Smooth muscle cell (in vitro differentiated cells): ENCODE results near the gene DCP1B. TPM values are rescaled to one million over a fixed set of nuclear protein-coding genes. Genes with fewer than 3 reads are reported as not detected.
"Not testable (repeated sequence)": the region's sequence is repeated elsewhere in the genome, so short reads cannot be mapped to it uniquely, and the experiment has no call there.

Experiments used
- DNase-seq: peaks from one replicate; lab custom pipeline; 2025; ENCODE audit not compliant: unreplicated experiment; lab: John Stamatoyannopoulos, UW
- H2AFZ ChIP-seq: fragments of 200-600 bp; sonication (generic); 2 replicates; pipeline ENCODE4 v1.6.0; 2016; ENCODE audit warnings: antibody characterized with exemption, low read depth, mild to moderate bottlenecking
- H3F3A ChIP-seq: fragments of 200-600 bp; sonication (generic); 2 replicates; pipeline ENCODE4 v1.6.0; 2017; ENCODE audit warnings: antibody characterized with exemption, low read depth
- H3K27ac ChIP-seq: fragments of 200-600 bp; sonication (generic); 2 replicates; pipeline ENCODE4 v1.5.1; 2016; ENCODE audit warnings: low read depth, mild to moderate bottlenecking
- H3K27me3 ChIP-seq: fragments of 200-600 bp; sonication (generic); 2 replicates; pipeline ENCODE4 v1.6.1; 2016; ENCODE audit warnings: low read depth, mild to moderate bottlenecking
- H3K36me3 ChIP-seq: fragments of 200-600 bp; sonication (generic); 2 replicates; pipeline ENCODE4 v1.5.1; 2016; ENCODE audit warnings: low read depth
- H3K4me1 ChIP-seq: fragments of 200-600 bp; sonication (generic); 2 replicates; pipeline ENCODE4 v1.5.1; 2016; ENCODE audit warnings: low read depth
- H3K4me2 ChIP-seq: fragments of 200-600 bp; sonication (generic); 2 replicates; pipeline ENCODE4 v1.6.0; 2016; ENCODE audit warnings: mild to moderate bottlenecking
- H3K4me3 ChIP-seq: fragments of 200-600 bp; sonication (generic); 2 replicates; pipeline ENCODE4 v1.5.1; 2016; ENCODE audit warnings: mild to moderate bottlenecking
- H3K79me2 ChIP-seq: fragments of 200-600 bp; sonication (generic); 2 replicates; pipeline ENCODE4 v1.6.0; 2016; ENCODE audit warnings: low read depth, mild to moderate bottlenecking
- H3K9ac ChIP-seq: fragments of 200-600 bp; sonication (generic); 2 replicates; pipeline ENCODE4 v1.6.0; 2016; ENCODE audit warnings: low read depth
- H3K9me3 ChIP-seq: fragments of 200-600 bp; sonication (generic); replicated peaks from 2 replicates; pipeline ENCODE4 v1.5.1; 2016; ENCODE audit warnings: low read depth
- H4K20me1 ChIP-seq: fragments of 200-600 bp; sonication (generic); 2 replicates; pipeline ENCODE4 v1.6.0; 2016; ENCODE audit warnings: low read depth
- CTCF ChIP-seq: fragments of 200-600 bp; sonication (generic); IDR thresholded peaks from 2 replicates; pipeline ENCODE4 v1.5.1; 2017; ENCODE audit warnings: borderline replicate concordance, mild to moderate bottlenecking, antibody characterized with exemption; ENCODE audit not compliant: insufficient read depth, poor library complexity, severe bottlenecking
- WGBS: methylation state at CpG from one replicate; pipeline ENCODE4 v1.1.7; 2016; ENCODE audit warnings: low lambda C conversion rate; 5-methylcytosine and 5-hydroxymethylcytosine counted together
- polyA plus RNA-seq: library from polyadenylated mRNA; unstranded; fragments of >200 nt; fragmentation: Nextera tagmentation; extraction: Ambion mirVana; gene quantifications from 2 replicates; pipeline ENCODE4 v1.2.1, GENCODE V29; 2016
- total RNA-seq: library from RNA; depleted of rRNA; stranded (reverse); fragments of >200 nt; gene quantifications from 2 replicates; pipeline ENCODE4 v1.2.3, GENCODE V29; 2014

DCP1B gene
- total and polyA plus RNA-seq, 2 experiments from 2014 or later: 34.9 to 38.1 TPM

- TF ChIP-seq CTCF: no peak
- H3K9me3 ChIP-seq: no peaks in the 10 kb centered on the region
- no peak for DNase-seq
- no peaks in the 10 kb centered on the region for H3K4me1 ChIP-seq
- no peak overlapping the region for H3K27ac ChIP-seq
- peaks cover 3% of the 10 kb centered on the region for H3K79me2 ChIP-seq
- H3F3A ChIP-seq: peaks cover 19% of the 10 kb centered on the region
- H4K20me1 ChIP-seq: peaks cover 34% of the 10 kb centered on the region
- no peak overlapping the region for H2AFZ ChIP-seq
- WGBS: 97% methylated on average over 11 of the region's 11 CpGs
- H3K4me2 ChIP-seq: no peak overlapping the region
- no peak overlapping the region for H3K9ac ChIP-seq
- H3K4me3 ChIP-seq: no peak overlapping the region
- peaks cover 12% of the 10 kb centered on the region for H3K36me3 ChIP-seq
- no peaks in the 10 kb centered on the region for H3K27me3 ChIP-seq
Observed at GRCh38 chr12:1948883-1949282, 55.4 kb downstream of the DCP1B start.

- DNase-seq: no peak
- H3K79me2 ChIP-seq: peaks cover 3% of the 10 kb centered on the region
- 12% methylated on average over 1 of the region's 1 CpG for WGBS
- peak overlapping the region; percentile 84 for H3K27ac ChIP-seq
- no peak for TF ChIP-seq CTCF
- no peaks in the 10 kb centered on the region for H3K4me1 ChIP-seq
- no peak overlapping the region for H3K9ac ChIP-seq
- H2AFZ ChIP-seq: no peak overlapping the region
- H3K36me3 ChIP-seq: peaks cover 4% of the 10 kb centered on the region
- peaks cover 49% of the 10 kb centered on the region for H4K20me1 ChIP-seq
- no peak overlapping the region for H3K4me3 ChIP-seq
- peaks cover 19% of the 10 kb centered on the region for H3F3A ChIP-seq
- no peaks in the 10 kb centered on the region for H3K27me3 ChIP-seq
- peak overlapping the region; percentile 16 for H3K4me2 ChIP-seq
- H3K9me3 ChIP-seq: no peaks in the 10 kb centered on the region
Observed at GRCh38 chr12:1947081-1947480, 57.2 kb downstream of the DCP1B start.

DNA sequence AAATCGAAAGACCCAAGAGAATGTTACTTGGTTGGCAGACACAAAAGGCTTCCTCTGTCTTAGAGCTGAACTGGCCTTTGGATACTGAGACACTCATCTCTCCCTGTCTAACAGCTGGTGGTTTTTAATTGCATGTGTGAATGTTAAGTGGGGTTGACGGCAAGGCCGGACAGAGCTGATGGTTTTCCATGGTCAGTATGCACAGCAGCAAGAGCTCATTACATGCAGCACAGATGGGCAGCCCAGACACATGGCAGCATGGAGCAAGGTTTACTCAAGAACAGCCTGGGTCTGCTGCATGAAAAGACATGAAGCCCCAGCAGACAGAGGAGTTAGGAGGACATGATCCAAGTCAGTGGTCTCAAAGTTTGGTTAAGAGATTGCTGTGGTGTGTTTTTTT lies 58.0 kb downstream of the DCP1B start:
- Histone ChIP-seq H3K4me1 (no peaks in the 10 kb centered on the region), H3K4me2 (peak overlapping the region; percentile 18), H3F3A (peaks cover 19% of the 10 kb centered on the region), H2AFZ (no peak overlapping the region), H3K9me3 (no peaks in the 10 kb centered on the region), H3K79me2 (peaks cover 3% of the 10 kb centered on the region), H3K27me3 (no peaks in the 10 kb centered on the region), H3K9ac (no peak overlapping the region), H3K36me3 (peaks cover 4% of the 10 kb centered on the region), H3K27ac (peak overlapping the region; percentile 9), H4K20me1 (peaks cover 56% of the 10 kb centered on the region), H3K4me3 (no peak overlapping the region)
- no peak for TF ChIP-seq CTCF
- 46% methylated on average over 3 of the region's 3 CpGs for WGBS
- no peak for DNase-seq

GRCh38 chr12:1945502-1945901 lies 58.8 kb downstream of the DCP1B start:
- H3K36me3 ChIP-seq, DNase-seq: not testable (repeated sequence)
- WGBS: 97% methylated on average over 5 of the region's 5 CpGs

More at GRCh38 chr12:1945502-1945901, 58.8 kb downstream of the DCP1B start:
- Histone ChIP-seq H4K20me1 (peaks cover 51% of the 10 kb centered on the region), H3F3A (peaks cover 19% of the 10 kb centered on the region)
- not testable (repeated sequence) for H3K27ac ChIP-seq, H3K9ac ChIP-seq, H3K27me3 ChIP-seq, H2AFZ ChIP-seq, H3K4me2 ChIP-seq, H3K9me3 ChIP-seq, H3K4me1 ChIP-seq, H3K4me3 ChIP-seq, H3K79me2 ChIP-seq
